ENCODE data around the gene SCN5A. TPM values are rescaled to one million over a fixed set of nuclear protein-coding genes. Genes with fewer than 3 reads are reported as not detected.
A peak's percentile ranks its signal among the peaks of the same experiment; 100 is the strongest.

Gene SCN5A
- polyA plus RNA-seq (2012; ENCODE audit: missing spikeins), result not detected

DNA sequence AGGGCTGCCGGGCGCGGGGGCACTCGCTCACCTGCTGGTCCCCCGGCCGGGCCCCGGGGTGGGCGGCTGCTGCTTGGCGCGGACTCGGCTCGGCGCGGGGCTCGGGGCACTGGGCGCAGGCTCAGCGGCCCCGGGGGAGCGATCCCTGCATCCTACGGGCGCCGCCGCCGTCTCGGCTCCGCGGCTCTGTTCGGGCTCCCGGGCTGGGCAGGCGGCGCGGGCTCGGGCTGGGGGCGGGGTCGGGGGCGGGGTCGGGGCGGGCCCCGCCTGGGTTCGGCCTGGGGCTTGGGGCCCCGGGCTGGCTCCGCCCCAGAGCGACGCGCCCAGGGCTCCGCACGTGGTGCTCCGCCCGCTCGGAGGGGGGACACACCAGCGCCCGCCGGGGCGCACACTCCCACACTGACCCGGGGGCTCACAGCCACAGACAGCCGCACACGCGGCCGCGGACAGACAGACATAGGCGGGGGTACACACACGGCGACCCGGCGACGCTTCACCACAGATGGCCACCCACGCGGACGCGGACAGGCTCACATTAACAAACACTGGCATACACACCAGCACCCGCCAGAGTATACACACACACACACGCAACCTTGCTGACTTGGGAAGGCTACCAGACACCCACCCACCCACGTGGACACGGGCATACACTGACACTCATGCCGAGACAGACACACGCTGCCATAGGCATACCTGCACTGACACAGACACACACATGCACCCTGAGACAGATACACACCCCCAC, at the start of gene SCN5A:
Gene SCN5A (minus strand): TSS at position 188 of the 748 bp plus-strand sequence. CDS start 16,380 bp downstream, outside the sequence.
- FAIRE-seq, result no peak
- DNase-seq (ENCODE audit: insufficient read length), result peak; percentile 57
- TF ChIP-seq POLR2AphosphoS5 (IDR thresholded peaks at IDR 0.05; ENCODE audit: low read depth, low read length), result no peak
- TF ChIP-seq TAF1 (IDR thresholded peaks at IDR 0.05; ENCODE audit: borderline replicate concordance, low read depth, low read length), result no peak
- no peak for TF ChIP-seq POLR2A (IDR thresholded peaks at IDR 0.05; ENCODE audit: low read depth, low read length)

DNA sequence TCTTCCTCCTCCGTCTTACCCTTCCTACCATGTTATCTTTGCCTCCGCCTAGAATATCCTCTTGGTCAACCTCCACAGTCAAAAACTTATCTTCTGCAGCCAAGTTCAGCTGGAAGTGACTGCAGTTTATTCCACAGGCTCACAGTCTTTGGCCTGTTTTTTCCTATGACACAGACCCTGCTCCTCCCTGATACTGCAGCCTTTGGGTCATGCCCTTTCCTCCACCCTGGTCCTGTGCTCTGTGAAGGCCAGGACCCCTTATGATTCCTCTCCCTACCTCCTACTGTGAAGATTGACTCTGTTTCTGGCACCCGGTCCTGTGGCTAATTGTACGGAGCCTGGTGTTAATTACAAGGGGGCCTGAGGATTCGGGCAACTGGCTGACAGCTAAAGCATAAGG, 49.3 kb upstream of the SCN5A start:
- TF ChIP-seq POLR2A (IDR thresholded peaks at IDR 0.05; ENCODE audit: low read depth, low read length), result no peak
- no peak for TF ChIP-seq POLR2AphosphoS5 (IDR thresholded peaks at IDR 0.05; ENCODE audit: low read depth, low read length)
- no peak for TF ChIP-seq TAF1 (IDR thresholded peaks at IDR 0.05; ENCODE audit: borderline replicate concordance, low read depth, low read length)
- no peak for FAIRE-seq
- DNase-seq (ENCODE audit: insufficient read length), result no peak

GRCh38 chr3:38698061-38698460, 48.6 kb upstream of the SCN5A start:
- no peak for TF ChIP-seq POLR2AphosphoS5 (IDR thresholded peaks at IDR 0.05; ENCODE audit: low read depth, low read length)
- TF ChIP-seq TAF1 (IDR thresholded peaks at IDR 0.05; ENCODE audit: borderline replicate concordance, low read depth, low read length), result no peak
- DNase-seq (ENCODE audit: insufficient read length), result no peak
- no peak for FAIRE-seq

DNA sequence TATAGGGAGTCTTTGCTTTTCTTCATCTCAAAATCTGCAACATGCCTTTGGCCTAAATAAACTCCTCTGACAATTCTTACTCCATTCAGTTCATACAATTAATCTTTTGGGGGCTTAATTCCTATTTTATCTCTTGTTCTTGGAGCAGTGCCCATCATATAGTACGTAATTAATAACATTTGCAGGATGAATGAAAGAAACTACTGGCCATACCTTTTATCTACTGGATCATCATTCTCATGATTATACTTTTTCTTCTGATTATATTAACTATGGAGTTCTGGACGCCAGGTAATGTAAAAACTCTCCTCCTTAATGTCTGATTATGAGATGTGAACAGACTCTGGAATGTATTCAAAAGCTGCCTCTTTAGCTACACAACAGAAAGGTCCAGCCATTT, 46.5 kb upstream of the SCN5A start:
- no peak for FAIRE-seq
- TF ChIP-seq TAF1 (IDR thresholded peaks at IDR 0.05; ENCODE audit: borderline replicate concordance, low read depth, low read length) (no peak), POLR2AphosphoS5 (IDR thresholded peaks at IDR 0.05; ENCODE audit: low read depth, low read length) (no peak), POLR2A (IDR thresholded peaks at IDR 0.05; ENCODE audit: low read depth, low read length) (no peak)

DNA sequence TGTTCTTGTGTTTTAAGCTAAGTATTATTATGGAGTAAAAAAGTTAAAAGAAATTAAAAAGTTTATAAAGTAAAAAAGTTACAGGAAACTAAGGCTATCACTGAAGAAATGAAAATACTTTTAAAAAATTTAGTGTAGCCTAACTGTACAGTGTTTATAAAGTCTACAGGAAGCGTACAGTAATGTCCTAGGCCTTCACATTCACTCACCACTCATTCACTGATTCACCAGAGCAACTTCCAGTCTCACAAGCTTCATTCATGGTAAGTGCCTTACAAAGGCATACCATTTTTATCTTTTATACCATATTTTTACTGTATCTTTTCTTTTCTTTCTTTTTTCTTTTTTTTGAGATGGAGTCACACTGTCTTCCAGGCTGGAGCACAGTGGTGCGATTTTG, 40.7 kb upstream of the SCN5A start:
- FAIRE-seq (no peak), DNase-seq (ENCODE audit: insufficient read length) (no peak)

More for the DNA sequence above, 46.5 kb upstream of the SCN5A start:
- no peak for DNase-seq (ENCODE audit: insufficient read length)

DNA sequence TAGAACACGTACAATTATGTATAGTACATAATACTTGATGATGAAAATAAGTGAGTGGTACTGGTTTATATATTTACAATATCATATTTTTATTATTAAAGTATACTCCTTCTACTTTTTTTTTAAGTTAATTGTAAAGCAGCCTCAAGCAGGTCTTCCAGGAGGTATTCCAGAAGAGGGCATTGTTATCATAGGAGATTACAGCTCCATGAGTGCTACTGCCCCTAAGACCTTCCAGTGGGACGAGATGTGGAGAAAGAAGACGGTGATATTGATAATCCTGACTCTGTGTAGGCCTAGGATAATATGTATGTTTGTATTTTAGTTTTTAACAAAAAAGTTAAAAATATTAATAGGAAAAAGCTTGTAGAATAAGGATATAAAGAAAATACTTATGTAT, 40.3 kb upstream of the SCN5A start:
- no peak for TF ChIP-seq POLR2AphosphoS5 (IDR thresholded peaks at IDR 0.05; ENCODE audit: low read depth, low read length)
- TF ChIP-seq TAF1 (IDR thresholded peaks at IDR 0.05; ENCODE audit: borderline replicate concordance, low read depth, low read length), result no peak
- no peak for TF ChIP-seq POLR2A (IDR thresholded peaks at IDR 0.05; ENCODE audit: low read depth, low read length)
- DNase-seq (ENCODE audit: insufficient read length), result no peak
- no peak for FAIRE-seq

More for the DNA sequence above, 40.7 kb upstream of the SCN5A start:
- no peak for TF ChIP-seq POLR2AphosphoS5 (IDR thresholded peaks at IDR 0.05; ENCODE audit: low read depth, low read length)
- TF ChIP-seq TAF1 (IDR thresholded peaks at IDR 0.05; ENCODE audit: borderline replicate concordance, low read depth, low read length), result no peak
- TF ChIP-seq POLR2A (IDR thresholded peaks at IDR 0.05; ENCODE audit: low read depth, low read length), result no peak

- no peak for FAIRE-seq
- TF ChIP-seq TAF1 (IDR thresholded peaks at IDR 0.05; ENCODE audit: borderline replicate concordance, low read depth, low read length), result no peak
- TF ChIP-seq POLR2AphosphoS5 (IDR thresholded peaks at IDR 0.05; ENCODE audit: low read depth, low read length), result no peak
- no peak for TF ChIP-seq POLR2A (IDR thresholded peaks at IDR 0.05; ENCODE audit: low read depth, low read length)
- DNase-seq (ENCODE audit: insufficient read length), result no peak
Observed at GRCh38 chr3:38689346-38689745, 39.9 kb upstream of the SCN5A start.

GRCh38 chr3:38687321-38687720, 37.8 kb upstream of the SCN5A start:
- FAIRE-seq (no peak), DNase-seq (ENCODE audit: insufficient read length) (no peak)
- TF ChIP-seq POLR2A (IDR thresholded peaks at IDR 0.05; ENCODE audit: low read depth, low read length), result no peak

- TF ChIP-seq POLR2AphosphoS5 (IDR thresholded peaks at IDR 0.05; ENCODE audit: low read depth, low read length) (no peak), POLR2A (IDR thresholded peaks at IDR 0.05; ENCODE audit: low read depth, low read length) (no peak), TAF1 (IDR thresholded peaks at IDR 0.05; ENCODE audit: borderline replicate concordance, low read depth, low read length) (no peak)
- DNase-seq (ENCODE audit: insufficient read length), result no peak
- no peak for FAIRE-seq
Observed at GRCh38 chr3:38684546-38684945, 35.1 kb upstream of the SCN5A start.

DNA sequence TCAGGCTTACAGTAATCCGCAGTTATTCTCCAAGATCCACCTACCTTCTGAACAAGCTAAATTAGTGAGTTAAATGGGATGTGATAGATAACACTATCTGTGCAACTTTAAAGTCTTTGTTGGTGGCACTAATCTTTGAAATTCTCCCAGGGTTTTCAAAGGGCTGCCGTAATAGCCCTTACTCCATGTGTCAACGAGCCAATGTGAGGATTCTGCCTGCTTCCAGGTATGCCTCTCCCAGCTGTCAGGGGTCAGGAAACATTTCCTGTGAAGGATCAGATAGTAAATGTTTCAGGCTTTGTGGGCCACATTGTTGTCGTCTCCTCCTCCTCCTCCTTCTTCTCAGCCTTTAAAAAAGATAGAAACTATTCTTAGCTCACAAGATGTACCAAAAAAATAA, 20.2 kb upstream of the SCN5A start:
- no peak for FAIRE-seq
- DNase-seq (ENCODE audit: insufficient read length), result no peak
- TF ChIP-seq POLR2AphosphoS5 (IDR thresholded peaks at IDR 0.05; ENCODE audit: low read depth, low read length), result no peak
- TF ChIP-seq TAF1 (IDR thresholded peaks at IDR 0.05; ENCODE audit: borderline replicate concordance, low read depth, low read length), result no peak
- TF ChIP-seq POLR2A (IDR thresholded peaks at IDR 0.05; ENCODE audit: low read depth, low read length), result no peak

DNA sequence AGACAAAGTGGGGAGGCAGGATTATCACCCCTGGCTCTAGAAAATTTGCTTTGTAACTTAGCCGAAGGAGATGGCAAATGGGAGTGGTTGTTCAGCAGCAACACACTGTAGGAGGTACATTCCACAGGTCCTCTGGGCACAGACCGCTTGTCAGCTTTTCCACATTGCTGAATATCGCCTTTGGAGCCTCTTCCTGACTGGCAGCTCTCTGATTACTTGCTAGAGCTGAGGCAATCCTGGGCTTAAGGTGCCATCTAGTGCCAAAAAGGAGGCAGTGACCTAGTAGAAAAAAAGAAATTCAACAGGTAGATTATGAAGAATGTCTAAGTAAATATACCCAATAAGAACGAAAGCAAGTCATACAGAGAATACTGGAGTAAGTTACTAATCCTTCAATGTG, 13.1 kb upstream of the SCN5A start:
- DNase-seq (ENCODE audit: insufficient read length), result no peak
- TF ChIP-seq TAF1 (IDR thresholded peaks at IDR 0.05; ENCODE audit: borderline replicate concordance, low read depth, low read length), result no peak
- no peak for TF ChIP-seq POLR2AphosphoS5 (IDR thresholded peaks at IDR 0.05; ENCODE audit: low read depth, low read length)
- no peak for TF ChIP-seq POLR2A (IDR thresholded peaks at IDR 0.05; ENCODE audit: low read depth, low read length)
- no peak for FAIRE-seq

GRCh38 chr3:38658841-38659240, 9.4 kb upstream of the SCN5A start:
- no peak for DNase-seq (ENCODE audit: insufficient read length)
- FAIRE-seq, result no peak
- no peak for TF ChIP-seq POLR2A (IDR thresholded peaks at IDR 0.05; ENCODE audit: low read depth, low read length)
- TF ChIP-seq POLR2AphosphoS5 (IDR thresholded peaks at IDR 0.05; ENCODE audit: low read depth, low read length), result no peak
- TF ChIP-seq TAF1 (IDR thresholded peaks at IDR 0.05; ENCODE audit: borderline replicate concordance, low read depth, low read length), result no peak
